OCI-LY7 (cell line): ENCODE data around the gene SYCP1. TPM values are rescaled to one million over a fixed set of nuclear protein-coding genes. Genes with fewer than 3 reads are reported as not detected.
"Not testable (repeated sequence)": the region's sequence is repeated elsewhere in the genome, so short reads cannot be mapped to it uniquely, and the experiment has no call there.

Experiments used
- BruUV-seq: library from RNA; stranded (reverse); fragments of 400-500 nt; replicated peaks from 2 replicates; lab custom pipeline; 2021; lab: Mats Ljungman, UMichigan
- CTCF ChIA-PET: fragments of 300-600 bp; sonication (Branson Sonifier 250); formaldehyde crosslinking; loops from one replicate; lab custom pipeline; 2022; ENCODE audit warnings: antibody characterized with exemption; ENCODE audit not compliant: unreplicated experiment; lab: Charles Lee
- POLR2A ChIA-PET: fragments of 300-600 bp; sonication (Branson Sonifier 250); formaldehyde crosslinking; loops from one replicate; lab custom pipeline; 2022; ENCODE audit warnings: antibody characterized with exemption; lab: Charles Lee
- DNase-seq: peaks from one replicate; pipeline ENCODE4 v3.0.0-alpha.2; 2015; ENCODE audit warnings: low spot score
- H2AFZ ChIP-seq: fragments of 200-600 bp; sonication (generic), shearing (Covaris generic); 2 replicates; pipeline ENCODE4 v1.6.1; 2014; ENCODE audit warnings: mild to moderate bottlenecking, antibody characterized with exemption, low read length, moderate library complexity
- H3K27ac ChIP-seq: fragments of 200-600 bp; sonication (generic); 2 replicates; pipeline ENCODE4 v1.5.1; 2014; ENCODE audit warnings: mixed run types, low read depth, mild to moderate bottlenecking, moderate library complexity, low read length, inconsistent platforms; ENCODE audit not compliant: poor library complexity, severe bottlenecking
- H3K36me3 ChIP-seq: fragments of 200-600 bp; sonication (generic); 2 replicates; pipeline ENCODE4 v1.6.1; 2014; ENCODE audit warnings: mild to moderate bottlenecking, antibody characterized with exemption, low read length, moderate library complexity, mixed read lengths; ENCODE audit not compliant: insufficient read depth
- H3K4me1 ChIP-seq: fragments of 200-600 bp; sonication (generic); 2 replicates; pipeline ENCODE4 v1.5.1; 2014; ENCODE audit warnings: mild to moderate bottlenecking, low read length; ENCODE audit not compliant: insufficient read depth, poor library complexity, severe bottlenecking
- H3K4me2 ChIP-seq: fragments of 200-600 bp; sonication (generic); 2 replicates; pipeline ENCODE4 v1.6.1; 2014; ENCODE audit warnings: mild to moderate bottlenecking, low read length
- H3K4me3 ChIP-seq: fragments of 200-600 bp; sonication (generic); 2 replicates; pipeline ENCODE4 v1.5.1; 2014; ENCODE audit warnings: mild to moderate bottlenecking, low read depth, low read length; ENCODE audit not compliant: poor library complexity, severe bottlenecking
- H3K79me2 ChIP-seq: fragments of 200-600 bp; sonication (generic); 2 replicates; pipeline ENCODE4 v1.6.1; 2016; ENCODE audit warnings: low read depth, mild to moderate bottlenecking, low read length, moderate library complexity, mixed read lengths; ENCODE audit not compliant: insufficient read depth
- H3K9me2 ChIP-seq: fragments of 200-600 bp; sonication (generic); 2 replicates; pipeline ENCODE4 v1.6.1; 2016; ENCODE audit warnings: mild to moderate bottlenecking, low read length, mixed read lengths; ENCODE audit not compliant: insufficient read depth
- H3K9me3 ChIP-seq: fragments of 200-600 bp; sonication (generic); 2 replicates; pipeline ENCODE4 v1.6.1; 2014; ENCODE audit warnings: mild to moderate bottlenecking, mixed run types, low read length, mixed read lengths
- H4K20me1 ChIP-seq: fragments of 200-600 bp; sonication (generic); 2 replicates; pipeline ENCODE4 v1.6.1; 2014; ENCODE audit warnings: mild to moderate bottlenecking, antibody characterized with exemption, low read length, moderate library complexity, mixed read lengths; ENCODE audit not compliant: insufficient read depth
- CTCF ChIP-seq: fragments of 200-600 bp; sonication (generic); conservative IDR thresholded peaks from 2 replicates; pipeline ENCODE4 v1.5.1; 2014; ENCODE audit warnings: mild to moderate bottlenecking, antibody characterized with exemption, low read length, moderate library complexity, mixed read lengths
- EZH2phosphoT487 ChIP-seq: fragments of 200-600 bp; sonication (generic); IDR thresholded peaks from 2 replicates; pipeline ENCODE4 v1.6.1; 2018; ENCODE audit warnings: low read depth, borderline replicate concordance, mild to moderate bottlenecking, mixed run types, antibody characterized with exemption, low read length, moderate library complexity, mixed read lengths
- intact Hi-C: fragments of 100-400 bp; cut with micrococcal nuclease; formaldehyde crosslinking; loops from one replicate; pipeline ENCODE4 v1.10.0; 2022; ENCODE audit not compliant: unreplicated experiment
- total RNA-seq, 2 experiments: library from RNA; depleted of rRNA in 1 of 2; stranded (reverse); fragments of >200 nt in 1 of 2; shearing (Covaris generic) in 1 of 2; gene quantifications; 2 replicates each; pipeline ENCODE4 v1.2.3, GENCODE V29; 2014 to 2022

SYCP1 gene
- total RNA-seq, 2 experiments from 2014 or later = not detected

GRCh38 chr1:115012434-115012833 lies 157.8 kb downstream of the SYCP1 start:
- no TSS peak for BruUV-seq
- CTCF ChIA-PET = no interaction called here

GRCh38 chr1:115013792-115014191 lies 159.1 kb downstream of the SYCP1 start:
- Histone ChIP-seq H3K79me2 (no peaks in the 10 kb centered on the region), H3K4me3 (no peak overlapping the region), H3K36me3 (no peaks in the 10 kb centered on the region), H3K27ac (no peak overlapping the region), H3K4me2 (no peak overlapping the region), H4K20me1 (no peaks in the 10 kb centered on the region), H3K9me3 (no peaks in the 10 kb centered on the region), H3K4me1 (no peaks in the 10 kb centered on the region), H2AFZ (no peak overlapping the region), H3K9me2 (no peaks in the 10 kb centered on the region)
- ChIA-PET POLR2A (interaction anchor here (0.5 to 0.6 kb wide), 2 partner anchors 232 to 463 kb away, joined by 3 read pairs; no protein-coding TSS in a partner anchor), CTCF (no interaction called here)
- TF ChIP-seq EZH2phosphoT487 (no peak), CTCF (no peak)
- intact Hi-C loops = no loop called here
- DNase-seq = no peak
- BruUV-seq = no TSS peak

More at GRCh38 chr1:115012434-115012833, 157.8 kb downstream of the SYCP1 start:
- TF ChIP-seq CTCF (no peak), EZH2phosphoT487 (no peak)
- Histone ChIP-seq H3K9me3 (no peaks in the 10 kb centered on the region), H3K4me1 (no peaks in the 10 kb centered on the region), H3K79me2 (no peaks in the 10 kb centered on the region), H3K9me2 (no peaks in the 10 kb centered on the region), H3K4me3 (no peak overlapping the region), H3K36me3 (no peaks in the 10 kb centered on the region), H2AFZ (no peak overlapping the region), H3K27ac (no peak overlapping the region), H3K4me2 (no peak overlapping the region), H4K20me1 (no peaks in the 10 kb centered on the region)
- POLR2A ChIA-PET = no interaction called here
- DNase-seq = no peak
- intact Hi-C loops = no loop called here

- intact Hi-C loops = not testable (repeated sequence)
Observed at GRCh38 chr1:115019549-115019948, 164.9 kb downstream of the SYCP1 start.

More at GRCh38 chr1:115019549-115019948, 164.9 kb downstream of the SYCP1 start:
- H3K4me2 ChIP-seq, BruUV-seq, H3K36me3 ChIP-seq, H3K9me2 ChIP-seq, H2AFZ ChIP-seq, POLR2A ChIA-PET, H4K20me1 ChIP-seq, DNase-seq, CTCF ChIA-PET, H3K9me3 ChIP-seq, H3K4me1 ChIP-seq, H3K79me2 ChIP-seq, H3K27ac ChIP-seq, H3K4me3 ChIP-seq: not testable (repeated sequence)
